WTC11 (cell line): ENCODE measurements around the gene RNF128. TPM values are rescaled to one million over a fixed set of nuclear protein-coding genes. Genes with fewer than 3 reads are reported as not detected.

ENCODE experiments used
- ATAC-seq: fragments of 200-7000 bp; cut with Tn5 transposase; 2 replicates; pipeline ENCODE4 v1.10.0; 2021; ENCODE audit warnings: mild to moderate bottlenecking, moderate library complexity
- CTCF ChIA-PET: fragments of 300-600 bp; sonication (Branson Sonifier 250); formaldehyde crosslinking; loops from one replicate; lab custom pipeline; 2021; ENCODE audit warnings: antibody characterized with exemption; lab: Charles Lee
- POLR2A ChIA-PET: fragments of 350-600 bp; sonication (Branson Sonifier 250); formaldehyde crosslinking; loops from one replicate; lab custom pipeline; 2021; ENCODE audit warnings: antibody characterized with exemption; lab: Charles Lee
- DNase-seq: peaks from one replicate; pipeline ENCODE4 v3.0.0; 2021; ENCODE audit warnings: low spot score
- H3K27ac Mint-ChIP-seq: 2 replicates; pipeline ENCODE4 v1.8.0; 2021; ENCODE audit warnings: mixed read lengths
- H3K27me3 Mint-ChIP-seq: 2 replicates; pipeline ENCODE4 v1.8.0; 2021; ENCODE audit warnings: low read depth, mild to moderate bottlenecking, moderate library complexity, mixed read lengths
- H3K36me3 Mint-ChIP-seq: 2 replicates; pipeline ENCODE4 v1.8.0; 2021; ENCODE audit warnings: mixed read lengths
- H3K4me1 Mint-ChIP-seq: 2 replicates; pipeline ENCODE4 v1.8.0; 2022; ENCODE audit warnings: mixed read lengths
- H3K4me3 Mint-ChIP-seq: 2 replicates; pipeline ENCODE4 v1.8.0; 2021; ENCODE audit warnings: mild to moderate bottlenecking, moderate library complexity, mixed read lengths
- H3K9me3 Mint-ChIP-seq: 2 replicates; pipeline ENCODE4 v1.8.0; 2021; ENCODE audit warnings: mixed read lengths
- ESRRA ChIP-seq: sonication (generic); formaldehyde crosslinking; IDR thresholded peaks from 2 replicates; pipeline ENCODE4 v1.8.1; 2022; ENCODE audit warnings: mild to moderate bottlenecking, missing genetic modification reagents, borderline replicate concordance
- GABPB1 ChIP-seq: sonication (generic); formaldehyde crosslinking; IDR thresholded peaks from 2 replicates; pipeline ENCODE4 v1.8.1; 2023; ENCODE audit warnings: mild to moderate bottlenecking, missing genetic modification reagents
- IRF2 ChIP-seq: sonication (generic); formaldehyde crosslinking; IDR thresholded peaks from 2 replicates; pipeline ENCODE4 v1.8.0; 2022; ENCODE audit warnings: low read depth, missing genetic modification reagents, borderline replicate concordance
- NR1H2 ChIP-seq: sonication (generic); formaldehyde crosslinking; IDR thresholded peaks from 2 replicates; pipeline ENCODE4 v1.9.0; 2021; ENCODE audit warnings: mild to moderate bottlenecking, moderate library complexity, missing genetic modification reagents
- SMAD4 ChIP-seq: sonication (generic); formaldehyde crosslinking; IDR thresholded peaks from 2 replicates; pipeline ENCODE4 v1.8.0; 2022; ENCODE audit warnings: mild to moderate bottlenecking, missing genetic modification reagents
- TP53 ChIP-seq: sonication (generic); formaldehyde crosslinking; IDR thresholded peaks from 2 replicates; pipeline ENCODE4 v1.8.1; 2023; ENCODE audit warnings: mild to moderate bottlenecking, missing genetic modification reagents
- ZBTB43 ChIP-seq: sonication (generic); formaldehyde crosslinking; IDR thresholded peaks from 2 replicates; pipeline ENCODE4 v1.8.1; 2023; ENCODE audit warnings: mild to moderate bottlenecking, missing genetic modification reagents
- ZNF121 ChIP-seq: sonication (generic); formaldehyde crosslinking; IDR thresholded peaks from 2 replicates; pipeline ENCODE4 v1.8.0; 2023; ENCODE audit warnings: missing genetic modification reagents
- ZNF396 ChIP-seq: fragments of 250-450 bp; sonication (Bioruptor Pico); IDR thresholded peaks from 2 replicates; pipeline ENCODE4 v1.8.0; 2021; ENCODE audit warnings: mild to moderate bottlenecking, moderate library complexity, borderline replicate concordance
- total RNA-seq: library from RNA; stranded (reverse); gene quantifications from 3 replicates; pipeline ENCODE4 v1.2.3, GENCODE V29; 2021
- TF ChIP-seq, protein P1 (sequence below): sonication (generic); formaldehyde crosslinking; IDR thresholded peaks from 2 replicates; pipeline ENCODE4 v1.8.0; 2023; ENCODE audit warnings: missing genetic modification reagents
- TF ChIP-seq, protein P2 (sequence below): sonication (generic); formaldehyde crosslinking; IDR thresholded peaks from 2 replicates; pipeline ENCODE4 v1.8.0; 2022; ENCODE audit warnings: mild to moderate bottlenecking, missing genetic modification reagents
- TF ChIP-seq, protein P3 (sequence below): sonication (generic); formaldehyde crosslinking; IDR thresholded peaks from 2 replicates; pipeline ENCODE4 v1.8.0; 2022; ENCODE audit warnings: mild to moderate bottlenecking, missing genetic modification reagents
- TF ChIP-seq, protein P4 (sequence below): sonication (generic); formaldehyde crosslinking; IDR thresholded peaks from 2 replicates; pipeline ENCODE4 v1.8.1; 2023; ENCODE audit warnings: mild to moderate bottlenecking, missing genetic modification reagents
- TF ChIP-seq, protein P5 (sequence below): sonication (generic); formaldehyde crosslinking; IDR thresholded peaks from 2 replicates; pipeline ENCODE4 v1.8.0; 2022; ENCODE audit warnings: mild to moderate bottlenecking, missing genetic modification reagents

The RNF128 gene
- total RNA-seq, 1 experiment from 2014 or later, result 1.0 TPM

DNA sequence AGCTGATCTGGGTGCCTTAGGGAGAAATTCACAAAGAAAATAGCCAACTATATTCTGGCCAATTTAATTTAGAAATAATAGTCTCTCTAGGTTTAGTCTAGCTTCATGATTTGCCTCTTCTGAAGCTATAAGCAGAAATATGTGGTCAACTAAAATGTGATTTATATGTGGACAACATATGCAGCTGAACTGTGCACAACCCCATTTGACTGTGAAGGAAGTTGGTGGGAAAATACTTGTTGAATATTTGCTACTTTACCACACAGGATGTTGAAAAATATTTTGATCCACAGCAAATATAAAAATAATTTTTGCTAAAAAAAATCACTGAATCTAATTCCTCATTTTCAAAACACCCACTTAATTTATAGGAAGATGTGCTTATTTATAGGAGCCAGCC is 15.7 kb upstream of the RNF128 start (continued):
- TF ChIP-seq, protein P1, sequence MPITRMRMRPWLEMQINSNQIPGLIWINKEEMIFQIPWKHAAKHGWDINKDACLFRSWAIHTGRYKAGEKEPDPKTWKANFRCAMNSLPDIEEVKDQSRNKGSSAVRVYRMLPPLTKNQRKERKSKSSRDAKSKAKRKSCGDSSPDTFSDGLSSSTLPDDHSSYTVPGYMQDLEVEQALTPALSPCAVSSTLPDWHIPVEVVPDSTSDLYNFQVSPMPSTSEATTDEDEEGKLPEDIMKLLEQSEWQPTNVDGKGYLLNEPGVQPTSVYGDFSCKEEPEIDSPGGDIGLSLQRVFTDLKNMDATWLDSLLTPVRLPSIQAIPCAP (CRISPR knock-in tag), result no peak
- no peak for TF ChIP-seq ZNF121
- no peak for TF ChIP-seq TP53
- no peak for TF ChIP-seq IRF2 (CRISPR knock-in tag)
- TF ChIP-seq, protein P2, sequence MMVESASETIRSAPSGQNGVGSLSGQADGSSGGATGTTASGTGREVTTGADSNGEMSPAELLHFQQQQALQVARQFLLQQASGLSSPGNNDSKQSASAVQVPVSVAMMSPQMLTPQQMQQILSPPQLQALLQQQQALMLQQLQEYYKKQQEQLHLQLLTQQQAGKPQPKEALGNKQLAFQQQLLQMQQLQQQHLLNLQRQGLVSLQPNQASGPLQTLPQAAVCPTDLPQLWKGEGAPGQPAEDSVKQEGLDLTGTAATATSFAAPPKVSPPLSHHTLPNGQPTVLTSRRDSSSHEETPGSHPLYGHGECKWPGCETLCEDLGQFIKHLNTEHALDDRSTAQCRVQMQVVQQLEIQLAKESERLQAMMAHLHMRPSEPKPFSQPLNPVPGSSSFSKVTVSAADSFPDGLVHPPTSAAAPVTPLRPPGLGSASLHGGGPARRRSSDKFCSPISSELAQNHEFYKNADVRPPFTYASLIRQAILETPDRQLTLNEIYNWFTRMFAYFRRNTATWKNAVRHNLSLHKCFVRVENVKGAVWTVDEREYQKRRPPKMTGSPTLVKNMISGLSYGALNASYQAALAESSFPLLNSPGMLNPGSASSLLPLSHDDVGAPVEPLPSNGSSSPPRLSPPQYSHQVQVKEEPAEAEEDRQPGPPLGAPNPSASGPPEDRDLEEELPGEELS, result no peak
- no peak for TF ChIP-seq NR1H2 (CRISPR knock-in tag)
- TF ChIP-seq ZNF396 (CRISPR knock-in tag), result no peak
- TF ChIP-seq, protein P3, sequence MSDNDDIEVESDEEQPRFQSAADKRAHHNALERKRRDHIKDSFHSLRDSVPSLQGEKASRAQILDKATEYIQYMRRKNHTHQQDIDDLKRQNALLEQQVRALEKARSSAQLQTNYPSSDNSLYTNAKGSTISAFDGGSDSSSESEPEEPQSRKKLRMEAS (CRISPR knock-in tag), result no peak
- TF ChIP-seq, all 79 proteins: peak for 0

DNA sequence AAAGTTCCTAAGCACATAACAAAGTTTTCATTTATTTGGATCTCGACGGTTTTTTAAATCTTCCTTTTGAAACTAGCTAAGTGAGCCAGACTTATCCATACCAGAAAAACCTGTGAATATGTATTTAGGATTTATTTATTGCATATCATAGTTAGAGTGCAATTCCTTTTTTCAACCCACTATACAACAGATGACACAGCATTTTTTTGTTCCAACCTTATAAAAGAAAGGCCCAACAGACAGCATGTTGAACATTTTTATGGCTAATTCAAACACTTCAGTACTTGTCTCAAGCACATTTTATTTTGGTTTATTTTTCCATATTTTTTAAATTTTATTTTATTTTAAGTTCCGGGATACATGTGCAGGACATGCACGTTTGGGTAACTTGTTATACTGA is 15.1 kb upstream of the RNF128 start:
- Mint-ChIP-seq H3K36me3 (no peaks in the 10 kb centered on the region), H3K27ac (no peak overlapping the region), H3K4me3 (no peak overlapping the region), H3K4me1 (no peaks in the 10 kb centered on the region), H3K9me3 (no peaks in the 10 kb centered on the region), H3K27me3 (no peaks in the 10 kb centered on the region)
- ATAC-seq (no peak), DNase-seq (no peak)
- no peak for TF ChIP-seq ESRRA (CRISPR knock-in tag)
- ChIA-PET CTCF (no interaction called here), POLR2A (no interaction called here)

DNA sequence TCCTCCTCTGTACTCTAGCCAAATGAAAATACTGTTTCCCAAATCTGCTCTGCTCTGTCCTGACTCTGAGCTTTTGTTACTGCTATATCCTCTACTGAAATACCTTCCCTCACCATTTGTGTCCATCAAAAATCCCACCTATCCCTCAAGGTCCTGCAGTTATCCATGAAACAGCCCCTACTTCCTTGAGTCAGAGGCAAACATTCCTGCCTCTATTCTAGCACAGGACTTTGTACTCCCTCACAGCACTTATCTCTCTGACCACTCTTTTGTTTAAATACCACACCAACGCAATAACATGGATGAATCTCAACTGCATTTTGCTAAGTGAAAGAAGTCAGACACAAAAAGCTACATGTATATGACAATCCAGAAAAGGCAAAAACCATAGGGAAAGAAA is 10.5 kb upstream of the RNF128 start:
- TF ChIP-seq, protein P4, sequence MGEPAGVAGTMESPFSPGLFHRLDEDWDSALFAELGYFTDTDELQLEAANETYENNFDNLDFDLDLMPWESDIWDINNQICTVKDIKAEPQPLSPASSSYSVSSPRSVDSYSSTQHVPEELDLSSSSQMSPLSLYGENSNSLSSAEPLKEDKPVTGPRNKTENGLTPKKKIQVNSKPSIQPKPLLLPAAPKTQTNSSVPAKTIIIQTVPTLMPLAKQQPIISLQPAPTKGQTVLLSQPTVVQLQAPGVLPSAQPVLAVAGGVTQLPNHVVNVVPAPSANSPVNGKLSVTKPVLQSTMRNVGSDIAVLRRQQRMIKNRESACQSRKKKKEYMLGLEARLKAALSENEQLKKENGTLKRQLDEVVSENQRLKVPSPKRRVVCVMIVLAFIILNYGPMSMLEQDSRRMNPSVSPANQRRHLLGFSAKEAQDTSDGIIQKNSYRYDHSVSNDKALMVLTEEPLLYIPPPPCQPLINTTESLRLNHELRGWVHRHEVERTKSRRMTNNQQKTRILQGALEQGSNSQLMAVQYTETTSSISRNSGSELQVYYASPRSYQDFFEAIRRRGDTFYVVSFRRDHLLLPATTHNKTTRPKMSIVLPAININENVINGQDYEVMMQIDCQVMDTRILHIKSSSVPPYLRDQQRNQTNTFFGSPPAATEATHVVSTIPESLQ, result no peak
- TF ChIP-seq GABPB1, result 0 out of 2 replicates have a peak, but pooled peaks have one; percentile 38
- no peak overlapping the region for H3K4me3 Mint-ChIP-seq
- no peak for DNase-seq
- ChIA-PET POLR2A (no interaction called here), CTCF (interaction anchor here (1.6 kb wide), 1 partner anchor 10 kb away, joined by 3 read pairs; the partner anchor contains the start of gene RNF128)
- H3K36me3 Mint-ChIP-seq, result no peaks in the 10 kb centered on the region
- H3K9me3 Mint-ChIP-seq, result no peaks in the 10 kb centered on the region
- no peaks in the 10 kb centered on the region for H3K27me3 Mint-ChIP-seq
- no peak for ATAC-seq
- no peaks in the 10 kb centered on the region for H3K4me1 Mint-ChIP-seq
- no peak overlapping the region for H3K27ac Mint-ChIP-seq

- no peak for TF ChIP-seq ZBTB43 (CRISPR knock-in tag)
- TF ChIP-seq, protein P5, sequence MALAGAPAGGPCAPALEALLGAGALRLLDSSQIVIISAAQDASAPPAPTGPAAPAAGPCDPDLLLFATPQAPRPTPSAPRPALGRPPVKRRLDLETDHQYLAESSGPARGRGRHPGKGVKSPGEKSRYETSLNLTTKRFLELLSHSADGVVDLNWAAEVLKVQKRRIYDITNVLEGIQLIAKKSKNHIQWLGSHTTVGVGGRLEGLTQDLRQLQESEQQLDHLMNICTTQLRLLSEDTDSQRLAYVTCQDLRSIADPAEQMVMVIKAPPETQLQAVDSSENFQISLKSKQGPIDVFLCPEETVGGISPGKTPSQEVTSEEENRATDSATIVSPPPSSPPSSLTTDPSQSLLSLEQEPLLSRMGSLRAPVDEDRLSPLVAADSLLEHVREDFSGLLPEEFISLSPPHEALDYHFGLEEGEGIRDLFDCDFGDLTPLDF (CRISPR knock-in tag), result no peak
- TF ChIP-seq SMAD4 (CRISPR knock-in tag), result no peak
- Mint-ChIP-seq H3K27me3 (no peaks in the 10 kb centered on the region), H3K36me3 (no peaks in the 10 kb centered on the region), H3K4me3 (no peak overlapping the region), H3K4me1 (no peaks in the 10 kb centered on the region), H3K27ac (no peak overlapping the region), H3K9me3 (no peaks in the 10 kb centered on the region)
- ChIA-PET POLR2A (no interaction called here), CTCF (interaction anchor here (1.6 kb wide), 1 partner anchor 10 kb away, joined by 3 read pairs; the partner anchor contains the start of gene RNF128)
- no peak for ATAC-seq
- DNase-seq, result no peak
Observed at GRCh38 chrX:106716463-106716862, 10.0 kb upstream of the RNF128 start.
